Measurements from ENCODE around the gene ZFY. TPM values are rescaled to one million over a fixed set of nuclear protein-coding genes. Genes with fewer than 3 reads are reported as not detected.
A peak's percentile ranks its signal among the peaks of the same experiment; 100 is the strongest.

Gene ZFY
- total and polyA plus RNA-seq, 10 donors, result 5.0 to 13.9 (median 9.1) TPM; not detected in 6

DNA sequence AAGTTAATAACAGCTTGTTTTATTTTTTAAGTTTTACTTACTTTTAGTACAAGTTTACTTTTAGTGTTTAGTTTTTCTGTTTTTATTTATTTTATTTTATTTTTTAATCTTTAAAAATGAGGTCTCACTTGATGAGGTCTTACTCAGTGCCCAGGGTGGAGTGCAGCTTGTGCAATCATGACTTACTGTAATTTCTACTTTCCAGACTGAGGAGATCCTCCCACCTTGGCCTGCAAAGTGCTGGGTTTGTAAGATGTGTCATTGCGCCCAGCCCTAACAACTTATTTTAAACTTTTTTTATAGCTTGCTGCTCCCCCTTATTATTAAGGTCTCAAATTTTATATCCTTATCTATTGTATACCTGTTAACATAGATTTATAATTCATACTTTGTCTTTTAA lies 41.7 kb upstream of the ZFY start:
- no peak for DNase-seq
- 78 to 91% (median 91%) methylated on average over 1 of the region's 1 CpG; no CpG with 5 or more reads in 2 of the 5 donors for WGBS, 5 donors
- H3K27me3 ChIP-seq (replicated peaks in 1 of 7), result no peaks in the 10 kb centered on the region
- H3K4me3 ChIP-seq, result no peak overlapping the region
- TF ChIP-seq POLR2AphosphoS5 (IDR thresholded peaks at IDR 0.05), result no peak
- TF ChIP-seq, protein P1, sequence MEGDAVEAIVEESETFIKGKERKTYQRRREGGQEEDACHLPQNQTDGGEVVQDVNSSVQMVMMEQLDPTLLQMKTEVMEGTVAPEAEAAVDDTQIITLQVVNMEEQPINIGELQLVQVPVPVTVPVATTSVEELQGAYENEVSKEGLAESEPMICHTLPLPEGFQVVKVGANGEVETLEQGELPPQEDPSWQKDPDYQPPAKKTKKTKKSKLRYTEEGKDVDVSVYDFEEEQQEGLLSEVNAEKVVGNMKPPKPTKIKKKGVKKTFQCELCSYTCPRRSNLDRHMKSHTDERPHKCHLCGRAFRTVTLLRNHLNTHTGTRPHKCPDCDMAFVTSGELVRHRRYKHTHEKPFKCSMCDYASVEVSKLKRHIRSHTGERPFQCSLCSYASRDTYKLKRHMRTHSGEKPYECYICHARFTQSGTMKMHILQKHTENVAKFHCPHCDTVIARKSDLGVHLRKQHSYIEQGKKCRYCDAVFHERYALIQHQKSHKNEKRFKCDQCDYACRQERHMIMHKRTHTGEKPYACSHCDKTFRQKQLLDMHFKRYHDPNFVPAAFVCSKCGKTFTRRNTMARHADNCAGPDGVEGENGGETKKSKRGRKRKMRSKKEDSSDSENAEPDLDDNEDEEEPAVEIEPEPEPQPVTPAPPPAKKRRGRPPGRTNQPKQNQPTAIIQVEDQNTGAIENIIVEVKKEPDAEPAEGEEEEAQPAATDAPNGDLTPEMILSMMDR (IDR thresholded peaks at IDR 0.05 in 8 of 11, conservative IDR thresholded peaks at IDR 0.05 in 3 of 11), result no peak
- no peak for TF ChIP-seq POLR2A (IDR thresholded peaks at IDR 0.05)
- H3K36me3 ChIP-seq, result no peaks in the 10 kb centered on the region
- no peaks in the 10 kb centered on the region for H3K9me3 ChIP-seq
- H3K27ac ChIP-seq, result no peak overlapping the region
- intact Hi-C loops (cut with DNase I; ENCODE audit: low total_unique reads), result no loop called here
- no peaks in the 10 kb centered on the region for H3K4me1 ChIP-seq

DNA sequence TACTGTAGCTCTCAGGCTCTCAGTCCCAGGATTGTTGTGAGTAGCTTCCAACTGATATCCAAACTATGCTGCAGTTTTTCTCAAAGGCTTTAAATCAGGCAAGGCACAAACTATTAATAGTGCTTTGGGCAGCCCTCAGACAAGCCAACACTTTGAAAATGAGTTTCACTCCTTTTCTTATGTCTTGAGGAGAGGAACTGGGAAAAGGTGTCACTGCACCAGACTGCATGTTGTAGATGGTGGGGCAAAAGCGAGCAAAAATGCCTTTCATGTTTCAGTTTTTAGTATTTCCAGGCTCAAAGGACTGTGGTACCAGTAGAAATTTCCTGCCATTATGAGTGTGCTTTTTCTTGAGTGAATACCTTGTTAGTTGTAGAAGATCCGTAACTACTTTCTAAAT lies 39.1 kb upstream of the ZFY start:
- Histone ChIP-seq H3K27me3 (replicated peaks in 1 of 7) (no peaks in the 10 kb centered on the region), H3K36me3 (no peaks in the 10 kb centered on the region), H3K4me3 (no peak overlapping the region), H3K4me1 (no peaks in the 10 kb centered on the region), H3K27ac (no peak overlapping the region), H3K9me3 (no peaks in the 10 kb centered on the region)
- TF ChIP-seq, protein P1 (IDR thresholded peaks at IDR 0.05 in 8 of 11, conservative IDR thresholded peaks at IDR 0.05 in 3 of 11), result no peak
- no peak for TF ChIP-seq POLR2AphosphoS5 (IDR thresholded peaks at IDR 0.05)
- no peak for TF ChIP-seq POLR2A (IDR thresholded peaks at IDR 0.05)
- WGBS, 5 donors, result 74 to 93% (median 88%) methylated on average over 2 of the region's 2 CpGs; no CpG with 5 or more reads in 2 of the 5 donors
- intact Hi-C loops (cut with DNase I; ENCODE audit: low total_unique reads), result no loop called here
- DNase-seq, result no peak

DNA sequence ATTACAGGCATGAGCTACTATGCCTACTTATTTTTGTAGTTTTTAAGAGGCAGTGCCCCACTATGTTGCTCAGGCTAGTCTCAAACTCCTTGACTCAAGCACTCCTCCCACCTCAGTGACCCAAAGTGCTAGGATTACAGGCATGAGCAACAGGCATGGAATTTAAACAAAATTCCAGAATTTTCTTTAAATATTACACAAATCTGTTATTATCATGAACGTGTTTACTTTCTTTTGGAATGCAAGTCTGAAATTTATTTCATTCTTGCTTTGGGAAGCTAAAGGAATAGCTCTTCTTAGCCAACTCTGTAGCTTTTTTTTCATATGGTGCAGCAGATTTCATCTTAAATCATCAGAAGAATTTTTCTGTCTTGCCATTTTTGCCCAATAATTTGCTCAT lies 27.8 kb upstream of the ZFY start:
- TF ChIP-seq POLR2A (IDR thresholded peaks at IDR 0.05), result no peak
- TF ChIP-seq POLR2AphosphoS5 (IDR thresholded peaks at IDR 0.05), result no peak
- TF ChIP-seq, protein P1 (IDR thresholded peaks at IDR 0.05 in 8 of 11, conservative IDR thresholded peaks at IDR 0.05 in 3 of 11), result no peak
- Histone ChIP-seq H3K4me3 (no peak overlapping the region), H3K27ac (no peak overlapping the region), H3K4me1 (no peaks in the 10 kb centered on the region), H3K27me3 (replicated peaks in 1 of 7) (no peaks in the 10 kb centered on the region), H3K36me3 (no peaks in the 10 kb centered on the region), H3K9me3 (no peaks in the 10 kb centered on the region)
- WGBS, 5 donors, result 75 to 83% (median 82%) methylated on average over 1 of the region's 1 CpG; no CpG with 5 or more reads in 2 of the 5 donors
- intact Hi-C loops (cut with DNase I; ENCODE audit: low total_unique reads), result no loop called here
- DNase-seq, result no peak

DNA sequence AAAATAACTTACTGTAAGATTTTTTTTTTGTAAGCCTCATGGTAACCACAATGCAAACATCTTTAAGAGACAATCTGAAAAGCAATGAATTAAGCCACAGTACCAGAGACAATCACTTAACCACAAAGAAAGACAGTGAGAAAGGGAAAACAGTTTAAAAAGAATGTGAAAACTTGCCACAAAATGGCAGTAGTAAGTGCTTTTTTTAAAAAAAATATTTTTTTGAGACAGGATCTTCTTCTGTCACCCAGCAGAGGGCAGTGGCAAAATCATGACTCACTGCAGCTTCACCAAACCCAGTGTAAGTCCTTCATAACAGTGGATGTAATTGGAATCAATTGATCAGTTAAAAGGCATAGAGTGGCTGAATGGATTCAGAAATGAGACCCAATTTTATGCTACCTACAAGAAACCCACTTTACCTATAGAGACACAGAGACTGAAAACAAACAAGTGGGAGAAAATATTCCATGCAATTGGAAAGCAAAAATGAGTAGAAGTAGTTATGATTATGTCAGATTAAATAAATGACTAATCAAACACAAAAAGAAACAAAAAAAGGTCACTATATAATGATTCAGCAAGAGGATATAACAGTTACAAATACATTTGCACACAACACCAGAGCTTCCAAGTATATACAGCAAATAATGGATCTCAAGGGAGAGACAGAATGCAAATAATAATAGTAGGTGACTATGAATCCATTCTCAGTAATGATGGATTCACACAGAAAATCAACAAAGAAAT lies 21.9 kb upstream of the ZFY start:
- no peak for TF ChIP-seq POLR2A (IDR thresholded peaks at IDR 0.05)
- TF ChIP-seq, protein P1 (IDR thresholded peaks at IDR 0.05 in 8 of 11, conservative IDR thresholded peaks at IDR 0.05 in 3 of 11), result peak in 3 of 11 experiments; percentile 21 to 40 (median 24)
- H3K9me3 ChIP-seq, result no peaks in the 10 kb centered on the region
- no peaks in the 10 kb centered on the region for H3K27me3 ChIP-seq (replicated peaks in 1 of 7)
- no peak overlapping the region for H3K27ac ChIP-seq
- no peaks in the 10 kb centered on the region for H3K4me1 ChIP-seq
- H3K36me3 ChIP-seq, result no peaks in the 10 kb centered on the region
- intact Hi-C loops (cut with DNase I; ENCODE audit: low total_unique reads), result no loop called here
- H3K4me3 ChIP-seq, result no peak overlapping the region
- DNase-seq, result no peak

All from spleen (tissue), 11 donors.